ENCODE data around the gene EEF1AKMT4.

GRCh38 chr3:184275381-184275701 lies 25.9 kb downstream of the EEF1AKMT4 start:
- no peak for TF ChIP-seq SUZ12 (IDR thresholded peaks at IDR 0.05)
- TF ChIP-seq FOXK2 (IDR thresholded peaks at IDR 0.05), result no peak
- TF ChIP-seq TARDBP (IDR thresholded peaks at IDR 0.05), result no peak
- no peak for TF ChIP-seq SP1 (IDR thresholded peaks at IDR 0.05)
- TF ChIP-seq HDGF (IDR thresholded peaks at IDR 0.05; ENCODE audit: borderline replicate concordance), result no peak
- TF ChIP-seq FOXA1 (IDR thresholded peaks at IDR 0.05), result no peak
- TF ChIP-seq FOXM1 (IDR thresholded peaks at IDR 0.05; ENCODE audit: borderline replicate concordance), result no peak
- no peak for TF ChIP-seq ZNF384 (IDR thresholded peaks at IDR 0.05)
- no peak for TF ChIP-seq CTBP1 (IDR thresholded peaks at IDR 0.05; ENCODE audit: borderline replicate concordance)
